CD4-positive, alpha-beta T cell treated with Interleukin-2 at 100 ng/mL for 4 hours (primary cell): Measurements from ENCODE around the gene HEXD.
A peak's percentile ranks its signal among the peaks of the same experiment; 100 is the strongest.

Source experiments
- DNase-seq: peaks from one replicate; pipeline ENCODE4 v3.0.0-alpha.2; 2020; ENCODE audit warnings: low spot score

HEXD gene

GRCh38 chr17:82415336-82415735 is 2.8 kb upstream of the HEXD start:
- DNase-seq, result no peak

- DNase-seq, result no peak
These were observed 2.4 kb upstream of the HEXD start for GRCh38 chr17:82415786-82416185.

- DNase-seq, result no peak
These were observed 1.9 kb upstream of the HEXD start for GRCh38 chr17:82416264-82416663.

- no peak for DNase-seq
These were observed 1.4 kb upstream of the HEXD start for GRCh38 chr17:82416771-82417170.

- peak; percentile 21 for DNase-seq
These were observed 1.4 kb downstream of the HEXD start for GRCh38 chr17:82419540-82419939.

GRCh38 chr17:82424001-82424862 is 6.1 kb downstream of the HEXD start:
- DNase-seq, result peak; percentile 53

GRCh38 chr17:82424863-82425159 is 6.7 kb downstream of the HEXD start:
- DNase-seq, result no peak

- no peak for DNase-seq
These were observed 10.4 kb downstream of the HEXD start for GRCh38 chr17:82428546-82428945.

GRCh38 chr17:82429824-82430223 is 11.7 kb downstream of the HEXD start:
- DNase-seq, result no peak

- DNase-seq, result no peak
These were observed 13.9 kb downstream of the HEXD start for GRCh38 chr17:82432017-82432416.

- no peak for DNase-seq
These were observed 15.5 kb downstream of the HEXD start for GRCh38 chr17:82433560-82434215.

GRCh38 chr17:82434216-82434565 is 16.0 kb downstream of the HEXD start:
- DNase-seq, result peak; percentile 31

GRCh38 chr17:82435103-82435502 is 17.0 kb downstream of the HEXD start:
- DNase-seq, result no peak

- no peak for DNase-seq
These were observed 17.7 kb downstream of the HEXD start for GRCh38 chr17:82435601-82436583.

GRCh38 chr17:82436601-82437324 is 18.6 kb downstream of the HEXD start:
- DNase-seq, result no peak

GRCh38 chr17:82437325-82437668 is 19.1 kb downstream of the HEXD start:
- DNase-seq, result no peak

GRCh38 chr17:82438401-82439193 is 20.4 kb downstream of the HEXD start:
- DNase-seq, result no peak

- DNase-seq, result no peak
These were observed 21.2 kb downstream of the HEXD start for GRCh38 chr17:82439194-82439828.

GRCh38 chr17:82439829-82440365 is 21.8 kb downstream of the HEXD start:
- DNase-seq, result no peak

- no peak for DNase-seq
These were observed 22.4 kb downstream of the HEXD start for GRCh38 chr17:82440469-82440981.
